ENCODE data around the gene CTXN1.

DNA sequence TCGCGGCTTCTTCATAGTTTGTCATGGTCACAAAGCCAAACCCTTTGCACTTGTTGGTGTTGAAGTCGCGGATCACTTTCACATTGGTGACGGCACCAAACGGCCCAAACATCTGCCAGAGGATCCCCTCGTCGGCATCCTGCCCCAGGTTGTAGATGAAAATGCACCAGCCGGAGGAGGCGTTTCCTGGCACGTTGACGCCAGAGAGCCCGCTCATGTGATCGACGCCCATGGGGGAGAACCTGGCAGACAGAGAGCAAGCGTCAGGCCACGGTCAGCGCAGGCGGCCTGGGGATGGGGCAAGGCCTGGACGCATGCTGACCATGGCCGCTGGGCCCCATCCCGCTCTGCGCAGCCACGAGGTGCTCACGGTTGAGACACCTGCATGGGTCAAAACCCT lies 37.6 kb upstream of the CTXN1 start:
- TF ChIP-seq CTCF (IDR thresholded peaks at IDR 0.05) = no peak
- TF ChIP-seq ZFX (IDR thresholded peaks at IDR 0.05; ENCODE audit: borderline replicate concordance) = no peak
